Measurements from ENCODE around the gene TSC2.

DNA sequence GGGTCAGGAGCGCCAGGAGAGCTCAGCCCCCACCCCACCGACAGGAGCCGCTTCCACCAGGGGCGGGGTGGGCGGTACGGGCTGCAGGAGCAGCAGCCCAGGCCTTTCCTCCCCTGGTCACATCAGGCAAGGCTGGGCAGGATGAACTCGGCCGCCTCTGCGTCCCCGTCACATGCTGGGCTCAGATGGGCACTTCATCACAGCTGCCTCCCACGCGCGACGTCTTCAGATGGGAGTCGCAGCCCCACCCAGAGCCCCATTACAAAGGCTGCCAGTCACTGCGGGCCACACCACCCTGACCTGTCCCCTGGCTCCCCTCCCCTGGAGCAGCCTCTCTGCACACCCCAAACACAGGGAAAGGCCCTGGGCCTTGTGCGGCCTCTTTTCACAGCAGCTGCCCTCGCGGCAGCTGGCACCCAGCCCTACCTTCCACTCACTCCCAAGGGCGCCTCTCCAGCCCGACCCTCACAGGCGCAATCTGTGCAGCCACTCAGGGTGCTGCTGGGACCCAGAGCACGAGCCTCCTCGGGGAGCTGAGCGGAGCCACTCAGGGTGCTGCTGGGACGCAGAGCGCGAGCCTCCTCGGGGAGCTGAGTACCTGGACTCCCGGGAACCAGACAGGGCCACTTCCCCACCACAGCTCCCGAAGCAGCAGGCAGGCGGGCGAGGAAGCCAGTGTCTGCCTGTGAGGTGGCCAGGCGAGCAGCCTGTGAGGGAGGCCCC, 42.8 kb upstream of the TSC2 start:
- no peak for TF ChIP-seq POLR2A (IDR thresholded peaks at IDR 0.05)
- TF ChIP-seq, protein P1, sequence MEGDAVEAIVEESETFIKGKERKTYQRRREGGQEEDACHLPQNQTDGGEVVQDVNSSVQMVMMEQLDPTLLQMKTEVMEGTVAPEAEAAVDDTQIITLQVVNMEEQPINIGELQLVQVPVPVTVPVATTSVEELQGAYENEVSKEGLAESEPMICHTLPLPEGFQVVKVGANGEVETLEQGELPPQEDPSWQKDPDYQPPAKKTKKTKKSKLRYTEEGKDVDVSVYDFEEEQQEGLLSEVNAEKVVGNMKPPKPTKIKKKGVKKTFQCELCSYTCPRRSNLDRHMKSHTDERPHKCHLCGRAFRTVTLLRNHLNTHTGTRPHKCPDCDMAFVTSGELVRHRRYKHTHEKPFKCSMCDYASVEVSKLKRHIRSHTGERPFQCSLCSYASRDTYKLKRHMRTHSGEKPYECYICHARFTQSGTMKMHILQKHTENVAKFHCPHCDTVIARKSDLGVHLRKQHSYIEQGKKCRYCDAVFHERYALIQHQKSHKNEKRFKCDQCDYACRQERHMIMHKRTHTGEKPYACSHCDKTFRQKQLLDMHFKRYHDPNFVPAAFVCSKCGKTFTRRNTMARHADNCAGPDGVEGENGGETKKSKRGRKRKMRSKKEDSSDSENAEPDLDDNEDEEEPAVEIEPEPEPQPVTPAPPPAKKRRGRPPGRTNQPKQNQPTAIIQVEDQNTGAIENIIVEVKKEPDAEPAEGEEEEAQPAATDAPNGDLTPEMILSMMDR (IDR thresholded peaks at IDR 0.05) = no peak

Measured in Peyer's patch (tissue), 4 donors.